ENCODE results near the gene BAD. TPM values are rescaled to one million over a fixed set of nuclear protein-coding genes. Genes with fewer than 3 reads are reported as not detected.

Gene BAD
- total RNA-seq, 1 experiment from 2014 or later, result 67.4 TPM

DNA sequence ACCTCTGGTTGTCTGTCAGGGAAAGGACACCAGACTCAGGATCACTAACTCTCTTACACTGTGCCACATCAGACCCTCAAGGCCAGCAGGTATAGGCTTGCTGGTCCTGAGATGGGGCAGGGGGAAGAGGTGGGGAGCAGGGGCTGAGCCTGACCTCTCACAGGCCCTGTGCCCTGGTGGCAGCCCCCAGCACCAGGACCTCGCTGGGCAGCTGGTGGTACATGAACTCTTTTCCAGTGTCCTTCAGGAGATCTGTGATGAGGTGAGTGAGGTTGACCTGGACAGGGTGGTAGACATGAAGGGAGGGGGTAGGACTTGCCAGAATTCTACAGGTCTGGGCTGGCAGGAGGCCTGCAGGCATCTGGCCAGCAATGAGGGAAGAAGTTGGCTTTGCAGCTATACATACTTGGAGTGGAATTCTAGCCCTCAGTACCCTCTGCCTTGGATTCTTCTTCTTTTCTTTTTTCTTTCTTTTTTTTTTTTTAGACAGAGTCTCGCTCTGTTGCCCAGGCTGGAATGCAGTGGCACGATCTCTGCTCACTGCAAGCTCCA is 57.0 kb downstream of the BAD start:
- peak; percentile 64 for DNase-seq (ENCODE audit: unreplicated experiment)
- CTCF ChIA-PET, result interaction anchor here (0.8 to 4.7 kb wide), 7 partner anchors 23 to 106 kb away, joined by 3 to 22 read pairs (median 5); partner anchors contain the start of genes CATSPERZ and STIP1
- TF ChIP-seq, protein P1, sequence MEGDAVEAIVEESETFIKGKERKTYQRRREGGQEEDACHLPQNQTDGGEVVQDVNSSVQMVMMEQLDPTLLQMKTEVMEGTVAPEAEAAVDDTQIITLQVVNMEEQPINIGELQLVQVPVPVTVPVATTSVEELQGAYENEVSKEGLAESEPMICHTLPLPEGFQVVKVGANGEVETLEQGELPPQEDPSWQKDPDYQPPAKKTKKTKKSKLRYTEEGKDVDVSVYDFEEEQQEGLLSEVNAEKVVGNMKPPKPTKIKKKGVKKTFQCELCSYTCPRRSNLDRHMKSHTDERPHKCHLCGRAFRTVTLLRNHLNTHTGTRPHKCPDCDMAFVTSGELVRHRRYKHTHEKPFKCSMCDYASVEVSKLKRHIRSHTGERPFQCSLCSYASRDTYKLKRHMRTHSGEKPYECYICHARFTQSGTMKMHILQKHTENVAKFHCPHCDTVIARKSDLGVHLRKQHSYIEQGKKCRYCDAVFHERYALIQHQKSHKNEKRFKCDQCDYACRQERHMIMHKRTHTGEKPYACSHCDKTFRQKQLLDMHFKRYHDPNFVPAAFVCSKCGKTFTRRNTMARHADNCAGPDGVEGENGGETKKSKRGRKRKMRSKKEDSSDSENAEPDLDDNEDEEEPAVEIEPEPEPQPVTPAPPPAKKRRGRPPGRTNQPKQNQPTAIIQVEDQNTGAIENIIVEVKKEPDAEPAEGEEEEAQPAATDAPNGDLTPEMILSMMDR (IDR thresholded peaks at IDR 0.05; ENCODE audit: unreplicated experiment), result no peak
- H3K27me3 Mint-ChIP-seq (ENCODE audit: insufficient read depth, unreplicated experiment), result no peaks in the 10 kb centered on the region
- H3K36me3 Mint-ChIP-seq (ENCODE audit: insufficient read depth, unreplicated experiment), result peaks cover 6% of the 10 kb centered on the region
- peak overlapping the region; percentile 80 for H3K4me3 Mint-ChIP-seq (ENCODE audit: unreplicated experiment)
- intact Hi-C loops (cut with micrococcal nuclease), result loop anchor here (2.0 kb wide), 1 partner anchor 41 kb away; the partner anchor contains the start of gene STIP1
- POLR2A ChIA-PET, result interaction anchor here (0.5 to 11.9 kb wide), 9 partner anchors 13 to 1559 kb away, joined by 3 to 122 read pairs (median 12); partner anchors contain the start of genes FKBP2, HNRNPUL2, PPP1R14B and STIP1
- no TSS peak for BruUV-seq (replicated peaks)
- no peaks in the 10 kb centered on the region for H3K9me3 Mint-ChIP-seq (ENCODE audit: unreplicated experiment)
- peak overlapping the region; percentile 80 for H3K27ac Mint-ChIP-seq (ENCODE audit: low read depth, unreplicated experiment)
- H3K4me1 Mint-ChIP-seq (ENCODE audit: insufficient read depth, unreplicated experiment), result peaks cover 17% of the 10 kb centered on the region

DNA sequence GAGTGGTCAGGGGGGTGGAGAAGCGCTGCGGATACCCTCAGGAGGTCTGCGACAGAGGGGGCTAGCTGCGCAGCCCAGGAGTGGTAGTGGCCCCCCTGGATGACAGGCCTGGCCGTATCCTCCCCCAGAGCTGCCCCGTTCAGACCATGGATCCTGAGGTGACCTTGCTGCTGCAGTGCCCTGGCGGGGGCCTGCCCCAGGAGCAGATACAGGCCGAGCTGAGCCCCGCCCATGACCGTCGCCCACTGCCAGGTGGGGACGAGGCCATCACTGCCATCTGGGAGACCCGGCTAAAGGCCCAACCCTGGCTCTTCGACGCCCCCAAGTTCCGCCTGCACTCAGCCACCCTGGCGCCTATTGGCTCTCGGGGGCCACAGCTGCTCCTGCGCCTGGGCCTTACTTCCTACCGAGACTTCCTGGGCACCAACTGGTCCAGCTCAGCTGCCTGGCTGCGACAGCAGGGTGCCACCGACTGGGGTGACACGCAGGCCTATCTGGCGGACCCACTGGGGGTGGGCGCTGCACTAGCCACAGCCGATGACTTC is 57.9 kb downstream of the BAD start:
- intact Hi-C loops (cut with micrococcal nuclease), result loop anchor here (2.0 kb wide), 1 partner anchor 40 kb away; the partner anchor contains the start of gene STIP1
- TSS peak; percentile 63 for BruUV-seq (replicated peaks)
- Mint-ChIP-seq H3K4me1 (ENCODE audit: insufficient read depth, unreplicated experiment) (peaks cover 8% of the 10 kb centered on the region), H3K4me3 (ENCODE audit: unreplicated experiment) (peak overlapping the region; percentile 80), H3K27ac (ENCODE audit: low read depth, unreplicated experiment) (peak overlapping the region; percentile 80), H3K27me3 (ENCODE audit: insufficient read depth, unreplicated experiment) (no peaks in the 10 kb centered on the region), H3K9me3 (ENCODE audit: unreplicated experiment) (no peaks in the 10 kb centered on the region), H3K36me3 (ENCODE audit: insufficient read depth, unreplicated experiment) (peaks cover 6% of the 10 kb centered on the region)
- CTCF ChIA-PET, result interaction anchor here (0.8 to 4.7 kb wide), 8 partner anchors 15 to 105 kb away, joined by 3 to 22 read pairs (median 4); partner anchors contain the start of genes CATSPERZ and STIP1
- DNase-seq (ENCODE audit: unreplicated experiment), result no peak
- TF ChIP-seq, protein P1 (IDR thresholded peaks at IDR 0.05; ENCODE audit: unreplicated experiment), result no peak
- POLR2A ChIA-PET, result interaction anchor here (0.9 to 11.9 kb wide), 20 partner anchors 9 to 1499 kb away, joined by 3 to 122 read pairs (median 4); partner anchors contain the start of genes BAD, ESRRA, FKBP2 and HNRNPUL2

DNA sequence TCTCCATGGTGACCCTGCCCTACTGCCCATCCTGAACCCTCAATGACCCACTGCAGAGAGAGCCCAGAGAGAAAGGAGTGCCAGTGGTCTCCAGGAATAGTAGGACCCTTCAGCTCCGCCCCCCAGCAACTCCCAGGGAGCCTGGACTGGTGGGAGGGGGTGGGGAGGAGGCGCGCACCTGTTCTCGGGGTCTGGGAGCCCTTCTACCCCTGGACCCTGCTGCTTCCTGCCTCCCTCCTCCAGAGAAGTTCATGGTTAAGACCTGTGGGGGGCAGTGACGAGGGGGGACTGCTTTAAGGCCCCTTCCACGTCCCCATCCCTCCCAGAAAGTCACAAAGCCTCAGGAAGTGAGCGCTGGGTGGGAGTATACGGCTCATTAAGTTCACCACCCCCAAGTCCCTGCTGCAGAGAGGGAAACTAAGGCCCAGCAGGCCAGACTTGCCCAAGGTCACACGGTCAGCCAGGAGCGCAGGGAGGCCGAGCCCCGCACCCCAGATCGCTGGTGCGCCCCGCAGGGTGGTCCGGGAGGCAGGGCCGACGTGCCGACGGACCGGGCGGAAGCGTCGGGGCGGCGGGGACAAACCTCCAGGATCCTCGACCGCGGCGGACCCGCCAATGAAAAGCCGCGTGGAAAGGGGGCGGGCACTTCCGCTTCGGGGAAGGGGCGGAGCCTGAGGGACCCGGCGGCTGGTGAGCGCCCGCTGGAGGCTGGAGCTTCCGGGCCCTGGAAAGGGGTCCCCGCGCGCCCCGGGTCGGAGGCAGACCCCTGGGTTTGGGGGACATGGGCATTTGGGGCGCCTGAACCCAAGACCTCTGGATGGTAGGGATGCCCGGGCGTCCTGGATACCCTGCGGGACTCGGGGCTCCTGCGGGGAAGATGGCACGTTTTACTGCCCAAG is 58.6 kb downstream of the BAD start, which contains the start of the genes NUDT22 and TRPT1:
NUDT22 (plus strand) TSS at position 667 of the 899 bp plus-strand sequence. CDS start 379 bp downstream, outside the sequence.
TRPT1 (minus strand) TSS at position 579 of the 899 bp plus-strand sequence; CDS start at position 253, 326 bp downstream.
- DNase-seq (ENCODE audit: unreplicated experiment), result peak; percentile 79

More for the DNA sequence above, 58.6 kb downstream of the BAD start, which contains the start of the genes NUDT22 and TRPT1:
- TSS peak; percentile 46 for BruUV-seq (replicated peaks)
- no peaks in the 10 kb centered on the region for H3K27me3 Mint-ChIP-seq (ENCODE audit: insufficient read depth, unreplicated experiment)
- TF ChIP-seq, protein P1 (IDR thresholded peaks at IDR 0.05; ENCODE audit: unreplicated experiment), result peak; percentile 31
- peaks cover 6% of the 10 kb centered on the region for H3K36me3 Mint-ChIP-seq (ENCODE audit: insufficient read depth, unreplicated experiment)
- ChIA-PET POLR2A (interaction anchor here (0.9 to 11.9 kb wide), 23 partner anchors 9 to 1499 kb away, joined by 3 to 122 read pairs (median 4); partner anchors contain the start of genes BAD, ESRRA, FKBP2 and HNRNPUL2), CTCF (interaction anchor here (0.8 to 4.7 kb wide), 6 partner anchors 9 to 77 kb away, joined by 3 to 22 read pairs (median 4); no protein-coding TSS in a partner anchor)
- peaks cover 8% of the 10 kb centered on the region for H3K4me1 Mint-ChIP-seq (ENCODE audit: insufficient read depth, unreplicated experiment)
- intact Hi-C loops (cut with micrococcal nuclease), result loop anchor here (2.0 kb wide), 1 partner anchor 39 kb away; the partner anchor contains the start of gene STIP1
- H3K4me3 Mint-ChIP-seq (ENCODE audit: unreplicated experiment), result peak within 1 kb of the TSS; percentile 80
- no peaks in the 10 kb centered on the region for H3K9me3 Mint-ChIP-seq (ENCODE audit: unreplicated experiment)
- H3K27ac Mint-ChIP-seq (ENCODE audit: low read depth, unreplicated experiment), result peak within 1 kb of the TSS; percentile 80
